ENCODE data around the gene RNF157.
A peak's percentile ranks its signal among the peaks of the same experiment; 100 is the strongest.

The RNF157 gene

GRCh38 chr17:76240461-76241203 lies at the start of gene RNF157:
RNF157 (minus strand) TSS chr17:76240493; CDS start chr17:76240240, 253 bp downstream.
- DNase-seq: peak; percentile 34

GRCh38 chr17:76281573-76282371 lies 41.5 kb upstream of the RNF157 start:
- DNase-seq: no peak

- no peak for DNase-seq
Measured at GRCh38 chr17:76280650-76281049, 40.4 kb upstream of the RNF157 start.

- no peak for DNase-seq
Measured at GRCh38 chr17:76279742-76280287, 39.5 kb upstream of the RNF157 start.

GRCh38 chr17:76278952-76279741 lies 38.9 kb upstream of the RNF157 start:
- DNase-seq: peak; percentile 57

GRCh38 chr17:76278268-76278908 lies 38.1 kb upstream of the RNF157 start:
- no peak for DNase-seq

GRCh38 chr17:76277300-76278267 lies 37.3 kb upstream of the RNF157 start:
- DNase-seq: no peak

GRCh38 chr17:76276461-76277299 lies 36.4 kb upstream of the RNF157 start:
- no peak for DNase-seq

- no peak for DNase-seq
Measured at GRCh38 chr17:76276069-76276431, 35.8 kb upstream of the RNF157 start.

- no peak for DNase-seq
Measured at GRCh38 chr17:76275382-76276068, 35.2 kb upstream of the RNF157 start.

GRCh38 chr17:76274112-76274956 lies 34.0 kb upstream of the RNF157 start:
- DNase-seq: no peak

- no peak for DNase-seq
Measured at GRCh38 chr17:76273445-76274111, 33.3 kb upstream of the RNF157 start.

GRCh38 chr17:76272541-76273444 lies 32.5 kb upstream of the RNF157 start:
- DNase-seq: no peak

GRCh38 chr17:76271669-76272540 lies 31.6 kb upstream of the RNF157 start:
- no peak for DNase-seq

GRCh38 chr17:76270770-76271668 lies 30.7 kb upstream of the RNF157 start:
- DNase-seq: no peak

Data from GDM1 (cell line).